GM10248 (cell line): ENCODE results near the gene LTBP1.

ENCODE experiments used
- CTCF ChIA-PET: fragments of 300-600 bp; sonication (Branson Sonifier 250); formaldehyde crosslinking; extraction: SDS; loops from one replicate; lab custom pipeline; 2021; ENCODE audit warnings: antibody characterized with exemption; lab: Yijun Ruan, JAX
- POLR2A ChIA-PET: fragments of 350-650 bp; sonication (Branson Sonifier 250); formaldehyde crosslinking; extraction: SDS; loops from one replicate; lab custom pipeline; 2020; ENCODE audit warnings: antibody characterized with exemption; lab: Yijun Ruan, JAX
- DNase-seq: peaks from one replicate; pipeline ENCODE4 v3.0.0; 2012; ENCODE audit errors: extremely low spot score
- CTCF ChIP-seq: IDR thresholded peaks from 2 replicates; pipeline ENCODE4 v1.5.1; 2012; ENCODE audit warnings: mild to moderate bottlenecking, low read depth; ENCODE audit errors: extremely low read depth, missing control alignments, control extremely low read depth

The LTBP1 gene

DNA sequence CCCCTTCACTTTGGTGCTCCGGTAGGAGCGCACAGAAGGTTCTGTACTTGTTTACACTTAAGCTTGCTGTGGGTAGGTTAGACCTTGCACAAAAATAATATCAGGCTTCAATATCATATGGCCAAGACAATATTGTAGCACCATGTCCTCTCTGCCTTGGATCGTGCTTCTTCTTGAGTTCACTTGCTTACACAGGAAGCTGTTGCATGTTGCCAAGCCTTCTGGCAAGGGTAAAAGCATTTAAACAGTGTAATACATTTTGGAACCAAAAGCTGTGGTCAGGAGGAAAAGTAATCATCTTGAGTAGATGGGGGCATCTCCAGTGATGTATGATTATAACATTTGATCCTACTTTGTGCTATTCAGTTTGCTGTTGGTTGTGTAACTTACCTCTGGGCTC lies 197.5 kb downstream of the LTBP1 start:
- POLR2A ChIA-PET: no interaction called here
- no peak for DNase-seq
- CTCF ChIA-PET: interaction anchor here (1.7 kb wide), 1 partner anchor 8 kb away, joined by 4 read pairs; no protein-coding TSS in a partner anchor
- TF ChIP-seq CTCF: no peak

DNA sequence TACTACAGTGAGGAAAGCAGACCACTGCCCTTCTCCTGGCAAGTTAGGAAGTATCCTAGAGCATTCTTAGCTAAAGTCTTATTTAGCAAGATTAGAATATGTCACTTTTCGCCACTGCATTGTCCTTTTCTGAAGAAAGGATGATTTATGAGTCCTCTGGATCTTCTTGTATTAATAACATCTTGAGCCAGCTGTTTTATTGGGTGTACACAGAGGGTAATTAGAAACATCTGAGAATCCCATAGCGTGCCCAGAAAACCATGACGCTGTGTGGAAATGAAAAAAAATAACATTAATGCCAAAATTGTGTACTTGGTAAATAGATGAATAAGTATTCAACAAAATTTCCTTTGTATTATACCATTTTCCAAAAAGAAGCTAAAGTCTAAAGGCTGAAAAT lies 198.7 kb downstream of the LTBP1 start:
- TF ChIP-seq CTCF: no peak
- CTCF ChIA-PET: interaction anchor here (1.7 kb wide), 1 partner anchor 9 kb away, joined by 4 read pairs; no protein-coding TSS in a partner anchor
- POLR2A ChIA-PET: no interaction called here

GRCh38 chr2:33146102-33146501 lies 199.3 kb downstream of the LTBP1 start:
- POLR2A ChIA-PET: no interaction called here
- DNase-seq: no peak
- TF ChIP-seq CTCF: no peak
- CTCF ChIA-PET: interaction anchor here (1.7 kb wide), 1 partner anchor 9 kb away, joined by 4 read pairs; no protein-coding TSS in a partner anchor

More for the DNA sequence above, 198.7 kb downstream of the LTBP1 start:
- no peak for DNase-seq

DNA sequence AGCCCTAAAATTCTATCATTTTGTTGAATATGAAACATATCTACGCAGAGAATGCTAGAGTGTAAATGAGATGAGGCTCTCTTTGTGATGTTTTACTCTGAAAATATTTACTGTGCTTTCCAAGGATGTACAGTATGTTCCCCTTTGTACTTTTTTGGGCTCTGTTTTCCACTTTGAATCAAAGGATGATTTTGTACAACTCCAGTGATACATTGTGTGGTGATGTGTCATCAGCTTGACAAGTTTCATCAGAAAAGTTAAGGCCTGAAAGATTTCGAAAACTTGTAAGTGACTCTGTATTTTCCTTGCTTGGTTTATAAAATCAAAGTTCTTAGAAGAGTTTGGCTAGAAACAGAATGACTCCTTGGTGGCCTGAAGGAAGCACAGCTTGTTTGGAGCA lies 206.3 kb downstream of the LTBP1 start:
- ChIA-PET CTCF (interaction anchor here (2.1 kb wide), 1 partner anchor 12 kb away, joined by 6 read pairs; no protein-coding TSS in a partner anchor), POLR2A (no interaction called here)
- DNase-seq: no peak
- TF ChIP-seq CTCF: no peak

DNA sequence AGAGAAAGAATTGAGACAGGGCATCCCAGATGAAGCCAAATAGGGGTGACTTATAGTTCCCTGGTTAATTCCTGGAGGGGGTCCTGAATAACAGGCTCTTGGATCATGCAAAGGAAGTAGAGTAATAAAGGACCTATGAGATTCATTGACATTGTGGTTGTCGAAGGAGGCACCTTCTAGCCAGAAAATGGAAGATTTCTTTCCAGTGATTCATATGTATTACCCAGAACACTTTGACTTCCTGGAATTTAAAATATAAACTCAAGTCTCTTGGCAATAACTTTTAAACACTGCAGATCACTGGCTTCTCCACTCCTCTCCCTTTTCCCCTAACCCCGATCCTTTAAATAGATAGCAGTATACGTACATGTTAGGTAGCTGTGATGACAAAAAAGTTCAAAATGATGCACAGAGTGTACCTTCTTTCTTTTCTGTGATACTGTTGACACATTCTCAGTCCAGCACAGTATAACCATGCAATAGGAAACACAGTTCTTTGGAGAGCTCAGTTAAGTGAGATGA lies 211.8 kb downstream of the LTBP1 start:
- no peak for TF ChIP-seq CTCF
- no peak for DNase-seq
- ChIA-PET CTCF (no interaction called here), POLR2A (no interaction called here)

DNA sequence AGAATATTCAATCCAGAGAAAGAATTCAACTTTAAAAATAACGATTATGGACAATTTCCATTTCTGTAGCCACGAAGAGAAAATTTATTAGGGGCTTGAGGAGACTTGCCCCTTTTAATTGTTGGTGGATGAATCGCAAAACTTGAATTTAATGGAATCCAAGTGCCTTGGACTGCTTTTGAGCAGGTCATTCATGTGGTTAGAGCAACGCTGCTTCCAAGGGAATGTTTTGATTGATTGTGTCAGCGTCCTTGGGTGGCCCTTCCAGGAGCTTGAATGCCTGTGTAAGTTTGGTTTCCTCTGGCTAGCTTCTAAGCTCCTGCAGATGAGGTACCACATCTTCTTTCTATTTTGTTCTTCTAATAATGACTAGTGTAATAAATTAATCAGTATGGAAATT lies 213.4 kb downstream of the LTBP1 start:
- ChIA-PET CTCF (no interaction called here), POLR2A (no interaction called here)
- no peak for DNase-seq
- TF ChIP-seq CTCF: no peak

DNA sequence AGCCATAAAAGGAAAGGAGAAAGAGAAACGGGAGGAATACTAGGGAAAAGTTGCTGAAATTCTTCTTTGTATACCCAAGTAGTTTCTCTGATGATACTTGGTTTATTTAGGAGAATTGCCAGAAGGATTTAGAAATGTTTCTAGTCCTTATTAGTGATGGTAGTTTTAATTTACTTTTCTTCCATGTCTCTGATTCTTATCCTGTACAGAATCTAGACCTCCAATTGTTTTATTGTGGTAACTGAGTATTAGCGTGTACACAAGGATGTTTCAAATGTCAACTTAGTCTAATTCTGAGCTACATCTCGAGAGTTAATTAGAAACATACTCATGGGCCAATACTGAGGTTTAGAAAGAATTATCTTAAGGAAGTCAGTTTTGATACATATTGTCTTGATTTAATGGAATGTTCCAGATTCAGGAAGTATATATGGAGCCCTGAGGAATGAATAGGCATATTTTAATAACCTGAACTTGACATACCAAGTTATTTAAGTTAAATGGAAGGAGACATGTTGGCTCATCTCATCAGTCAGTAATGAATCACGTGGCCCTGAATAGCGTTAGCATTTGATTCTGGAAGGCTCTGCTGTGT lies 219.6 kb downstream of the LTBP1 start:
- DNase-seq: no peak
- POLR2A ChIA-PET: no interaction called here

More for the DNA sequence above, 219.6 kb downstream of the LTBP1 start:
- TF ChIP-seq CTCF: no peak
- CTCF ChIA-PET: interaction anchor here (1.4 kb wide), 1 partner anchor 11 kb away, joined by 3 read pairs; no protein-coding TSS in a partner anchor
